SU-DHL-6 (cell line): ENCODE measurements around the gene ETS1.

Source experiments
- CTCF ChIP-seq: fragments of 200-600 bp; sonication (generic); IDR thresholded peaks from one replicate; pipeline ENCODE4 v1.5.1; 2017; ENCODE audit warnings: antibody characterized with exemption, mild to moderate bottlenecking, low read length, moderate library complexity; ENCODE audit not compliant: insufficient read depth, poor library complexity, severe bottlenecking
- EZH2phosphoT487 ChIP-seq: fragments of 200-600 bp; sonication (generic), shearing (Covaris generic); conservative IDR thresholded peaks from 2 replicates; pipeline ENCODE4 v1.6.1; 2018; ENCODE audit warnings: mild to moderate bottlenecking, antibody characterized with exemption, low read length, moderate library complexity, mixed read lengths

DNA sequence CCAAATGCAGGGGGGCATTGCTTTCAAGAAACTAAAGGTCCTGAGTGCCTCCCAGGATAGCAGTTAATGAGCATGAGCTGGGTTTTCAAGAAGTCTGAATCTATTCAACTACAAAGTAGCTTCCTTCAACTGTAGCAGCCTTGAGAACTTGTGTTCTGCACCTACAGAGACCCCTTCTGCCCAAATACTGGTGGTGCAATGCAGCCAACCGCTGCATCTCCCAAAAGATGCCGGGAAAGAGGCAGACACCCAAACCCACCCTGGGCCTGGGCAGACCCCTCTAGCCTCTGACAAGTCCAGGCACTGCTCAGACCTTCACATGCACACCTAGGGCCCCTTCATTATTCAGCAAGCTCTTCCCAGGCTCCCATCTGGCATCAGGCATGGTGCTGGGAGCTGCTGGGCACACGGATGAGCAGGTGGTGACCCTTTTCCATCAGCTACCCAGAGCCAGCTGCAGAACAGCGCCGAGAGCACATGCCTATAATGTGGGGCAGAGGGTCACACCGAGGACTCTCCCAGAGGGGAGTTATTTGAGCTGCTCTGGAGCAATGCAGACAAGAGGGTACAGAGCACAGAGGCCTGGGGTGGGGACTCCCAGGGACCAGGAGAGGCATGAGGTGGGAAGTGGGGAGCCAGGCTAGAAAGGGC, 44.9 kb upstream of the ETS1 start:
- peak; percentile 55 for TF ChIP-seq CTCF
- TF ChIP-seq EZH2phosphoT487: no peak
